ENCODE measurements around the gene LCORL.

LCORL gene

GRCh38 chr4:17877661-17878060 is 143.9 kb downstream of the LCORL start:
- Histone ChIP-seq H3K4me2 (ENCODE audit: low read depth, low read length, poor library complexity, severe bottlenecking) (no peak overlapping the region), H3K36me3 (ENCODE audit: insufficient read depth, low read length) (no peaks in the 10 kb centered on the region), H3K4me3 (ENCODE audit: low read length, poor library complexity, severe bottlenecking) (no peak overlapping the region), H3K9ac (ENCODE audit: low read depth, low read length, poor library complexity, severe bottlenecking) (no peak overlapping the region), H3K9me2 (replicated peaks; ENCODE audit: low read depth, low read length) (no peaks in the 10 kb centered on the region), H3F3A (ENCODE audit: low read depth) (no peaks in the 10 kb centered on the region), H3K27me3 (ENCODE audit: insufficient read depth, low read length, poor library complexity, severe bottlenecking) (no peaks in the 10 kb centered on the region), H3K79me2 (ENCODE audit: insufficient read depth, low read length) (no peaks in the 10 kb centered on the region), H2AFZ (ENCODE audit: low read length) (no peak overlapping the region), H3K9me3 (ENCODE audit: insufficient read depth, low read depth, low read length) (no peaks in the 10 kb centered on the region), H4K20me1 (ENCODE audit: insufficient read depth, low read length, poor library complexity, severe bottlenecking) (no peaks in the 10 kb centered on the region), H3K4me1 (ENCODE audit: insufficient read depth, low read length, poor library complexity, severe bottlenecking) (no peaks in the 10 kb centered on the region)
- no peak for TF ChIP-seq EZH2phosphoT487 (IDR thresholded peaks at IDR 0.05; ENCODE audit: borderline replicate concordance)
- TF ChIP-seq, protein P1, sequence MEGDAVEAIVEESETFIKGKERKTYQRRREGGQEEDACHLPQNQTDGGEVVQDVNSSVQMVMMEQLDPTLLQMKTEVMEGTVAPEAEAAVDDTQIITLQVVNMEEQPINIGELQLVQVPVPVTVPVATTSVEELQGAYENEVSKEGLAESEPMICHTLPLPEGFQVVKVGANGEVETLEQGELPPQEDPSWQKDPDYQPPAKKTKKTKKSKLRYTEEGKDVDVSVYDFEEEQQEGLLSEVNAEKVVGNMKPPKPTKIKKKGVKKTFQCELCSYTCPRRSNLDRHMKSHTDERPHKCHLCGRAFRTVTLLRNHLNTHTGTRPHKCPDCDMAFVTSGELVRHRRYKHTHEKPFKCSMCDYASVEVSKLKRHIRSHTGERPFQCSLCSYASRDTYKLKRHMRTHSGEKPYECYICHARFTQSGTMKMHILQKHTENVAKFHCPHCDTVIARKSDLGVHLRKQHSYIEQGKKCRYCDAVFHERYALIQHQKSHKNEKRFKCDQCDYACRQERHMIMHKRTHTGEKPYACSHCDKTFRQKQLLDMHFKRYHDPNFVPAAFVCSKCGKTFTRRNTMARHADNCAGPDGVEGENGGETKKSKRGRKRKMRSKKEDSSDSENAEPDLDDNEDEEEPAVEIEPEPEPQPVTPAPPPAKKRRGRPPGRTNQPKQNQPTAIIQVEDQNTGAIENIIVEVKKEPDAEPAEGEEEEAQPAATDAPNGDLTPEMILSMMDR (conservative IDR thresholded peaks at IDR 0.05; ENCODE audit: low read length): no peak

GRCh38 chr4:17876943-17877342 is 144.6 kb downstream of the LCORL start:
- Histone ChIP-seq H4K20me1 (ENCODE audit: insufficient read depth, low read length, poor library complexity, severe bottlenecking) (no peaks in the 10 kb centered on the region), H3K36me3 (ENCODE audit: insufficient read depth, low read length) (no peaks in the 10 kb centered on the region), H3F3A (ENCODE audit: low read depth) (no peaks in the 10 kb centered on the region), H3K79me2 (ENCODE audit: insufficient read depth, low read length) (no peaks in the 10 kb centered on the region), H2AFZ (ENCODE audit: low read length) (no peak overlapping the region), H3K4me1 (ENCODE audit: insufficient read depth, low read length, poor library complexity, severe bottlenecking) (no peaks in the 10 kb centered on the region), H3K4me3 (ENCODE audit: low read length, poor library complexity, severe bottlenecking) (no peak overlapping the region), H3K27me3 (ENCODE audit: insufficient read depth, low read length, poor library complexity, severe bottlenecking) (no peaks in the 10 kb centered on the region), H3K4me2 (ENCODE audit: low read depth, low read length, poor library complexity, severe bottlenecking) (no peak overlapping the region), H3K9me2 (replicated peaks; ENCODE audit: low read depth, low read length) (no peaks in the 10 kb centered on the region), H3K9ac (ENCODE audit: low read depth, low read length, poor library complexity, severe bottlenecking) (no peak overlapping the region), H3K9me3 (ENCODE audit: insufficient read depth, low read depth, low read length) (no peaks in the 10 kb centered on the region)
- no peak for TF ChIP-seq EZH2phosphoT487 (IDR thresholded peaks at IDR 0.05; ENCODE audit: borderline replicate concordance)

DNA sequence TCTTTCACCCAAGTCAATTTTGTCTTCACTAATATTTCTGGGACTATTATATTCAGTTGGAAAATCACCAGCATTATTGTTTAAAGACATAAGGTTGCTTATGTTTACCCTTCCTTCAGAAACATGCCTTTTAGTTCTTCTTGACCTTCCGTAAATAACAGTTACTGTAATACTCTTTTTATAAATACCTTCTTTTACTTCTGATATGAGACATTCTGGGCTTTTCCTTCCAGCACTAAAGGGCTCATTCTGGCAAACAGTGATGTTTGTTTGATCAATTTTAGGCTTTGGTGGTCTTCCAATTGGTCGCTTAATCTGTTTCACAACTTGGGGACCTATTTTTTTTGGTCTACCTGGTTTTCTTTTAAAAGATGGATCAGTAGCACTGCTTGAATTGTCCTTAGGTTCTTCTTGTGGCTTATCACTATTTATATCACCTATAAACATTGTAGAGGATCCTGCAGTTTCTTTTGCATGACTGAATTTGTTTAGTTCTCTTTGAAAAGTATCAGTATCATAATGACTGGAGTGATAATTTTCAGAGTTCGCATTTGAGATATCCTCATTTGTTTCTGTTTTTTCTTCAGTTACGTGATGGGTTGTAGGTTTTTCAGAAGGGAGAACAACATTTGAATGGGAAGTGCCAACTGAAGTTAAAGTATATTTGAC is 146.0 kb downstream of the LCORL start:
- H3K9ac ChIP-seq (ENCODE audit: low read depth, low read length, poor library complexity, severe bottlenecking): no peak overlapping the region
- H2AFZ ChIP-seq (ENCODE audit: low read length): no peak overlapping the region
- no peaks in the 10 kb centered on the region for H3K9me3 ChIP-seq (ENCODE audit: insufficient read depth, low read depth, low read length)
- H3K79me2 ChIP-seq (ENCODE audit: insufficient read depth, low read length): no peaks in the 10 kb centered on the region
- no peak overlapping the region for H3K4me3 ChIP-seq (ENCODE audit: low read length, poor library complexity, severe bottlenecking)
- no peaks in the 10 kb centered on the region for H3K36me3 ChIP-seq (ENCODE audit: insufficient read depth, low read length)
- no peaks in the 10 kb centered on the region for H3K9me2 ChIP-seq (replicated peaks; ENCODE audit: low read depth, low read length)
- H3K27me3 ChIP-seq (ENCODE audit: insufficient read depth, low read length, poor library complexity, severe bottlenecking): no peaks in the 10 kb centered on the region
- H3K4me2 ChIP-seq (ENCODE audit: low read depth, low read length, poor library complexity, severe bottlenecking): no peak overlapping the region
- no peak for TF ChIP-seq EZH2phosphoT487 (IDR thresholded peaks at IDR 0.05; ENCODE audit: borderline replicate concordance)
- TF ChIP-seq, protein P1 (conservative IDR thresholded peaks at IDR 0.05; ENCODE audit: low read length): no peak
- H3K4me1 ChIP-seq (ENCODE audit: insufficient read depth, low read length, poor library complexity, severe bottlenecking): no peaks in the 10 kb centered on the region
- H4K20me1 ChIP-seq (ENCODE audit: insufficient read depth, low read length, poor library complexity, severe bottlenecking): no peaks in the 10 kb centered on the region
- no peaks in the 10 kb centered on the region for H3F3A ChIP-seq (ENCODE audit: low read depth)

DNA sequence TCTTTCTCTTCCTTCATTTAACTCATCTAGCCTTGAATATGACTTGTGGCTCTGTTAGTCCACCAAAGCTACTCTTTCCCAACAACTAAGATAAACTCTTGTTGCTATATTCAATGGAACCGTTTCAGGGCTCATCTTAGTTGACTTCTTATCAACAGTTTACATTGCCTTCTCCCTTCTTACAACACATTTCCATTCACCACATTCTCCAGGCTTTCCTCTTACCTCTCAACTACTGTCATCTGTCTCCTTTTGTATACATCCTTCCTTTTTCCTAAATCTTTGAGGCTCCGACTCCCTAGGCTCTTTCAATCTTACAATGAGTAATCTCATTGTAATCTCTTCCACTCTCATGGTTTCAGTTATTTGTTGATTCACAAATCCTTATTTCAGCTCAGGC is 152.2 kb downstream of the LCORL start:
- H3K79me2 ChIP-seq (ENCODE audit: insufficient read depth, low read length): no peaks in the 10 kb centered on the region
- TF ChIP-seq, protein P1 (conservative IDR thresholded peaks at IDR 0.05; ENCODE audit: low read length): no peak
- TF ChIP-seq EZH2phosphoT487 (IDR thresholded peaks at IDR 0.05; ENCODE audit: borderline replicate concordance): no peak
- no peak overlapping the region for H2AFZ ChIP-seq (ENCODE audit: low read length)
- no peak overlapping the region for H3K4me2 ChIP-seq (ENCODE audit: low read depth, low read length, poor library complexity, severe bottlenecking)
- no peaks in the 10 kb centered on the region for H3K9me3 ChIP-seq (ENCODE audit: insufficient read depth, low read depth, low read length)
- H3K9ac ChIP-seq (ENCODE audit: low read depth, low read length, poor library complexity, severe bottlenecking): no peak overlapping the region
- H3F3A ChIP-seq (ENCODE audit: low read depth): no peaks in the 10 kb centered on the region
- no peaks in the 10 kb centered on the region for H3K4me1 ChIP-seq (ENCODE audit: insufficient read depth, low read length, poor library complexity, severe bottlenecking)
- H3K4me3 ChIP-seq (ENCODE audit: low read length, poor library complexity, severe bottlenecking): no peak overlapping the region
- H4K20me1 ChIP-seq (ENCODE audit: insufficient read depth, low read length, poor library complexity, severe bottlenecking): no peaks in the 10 kb centered on the region
- no peaks in the 10 kb centered on the region for H3K36me3 ChIP-seq (ENCODE audit: insufficient read depth, low read length)
- peaks cover 5% of the 10 kb centered on the region for H3K9me2 ChIP-seq (replicated peaks; ENCODE audit: low read depth, low read length)
- no peaks in the 10 kb centered on the region for H3K27me3 ChIP-seq (ENCODE audit: insufficient read depth, low read length, poor library complexity, severe bottlenecking)
